HuH-7.5 (cell line): ENCODE data around the gene NUP214.
A peak's percentile ranks its signal among the peaks of the same experiment; 100 is the strongest.
"Not testable (repeated sequence)": the region's sequence is repeated elsewhere in the genome, so short reads cannot be mapped to it uniquely, and the experiment has no call there.

ENCODE experiments used
- DNase-seq: peaks from one replicate; pipeline ENCODE4 v3.0.0; 2011; ENCODE audit warnings: low spot score

The NUP214 gene

GRCh38 chr9:131161585-131161984 is 36.2 kb downstream of the NUP214 start:
- DNase-seq: no peak

GRCh38 chr9:131162886-131163285 is 37.5 kb downstream of the NUP214 start:
- no peak for DNase-seq

GRCh38 chr9:131165523-131165922 is 40.1 kb downstream of the NUP214 start:
- no peak for DNase-seq

DNA sequence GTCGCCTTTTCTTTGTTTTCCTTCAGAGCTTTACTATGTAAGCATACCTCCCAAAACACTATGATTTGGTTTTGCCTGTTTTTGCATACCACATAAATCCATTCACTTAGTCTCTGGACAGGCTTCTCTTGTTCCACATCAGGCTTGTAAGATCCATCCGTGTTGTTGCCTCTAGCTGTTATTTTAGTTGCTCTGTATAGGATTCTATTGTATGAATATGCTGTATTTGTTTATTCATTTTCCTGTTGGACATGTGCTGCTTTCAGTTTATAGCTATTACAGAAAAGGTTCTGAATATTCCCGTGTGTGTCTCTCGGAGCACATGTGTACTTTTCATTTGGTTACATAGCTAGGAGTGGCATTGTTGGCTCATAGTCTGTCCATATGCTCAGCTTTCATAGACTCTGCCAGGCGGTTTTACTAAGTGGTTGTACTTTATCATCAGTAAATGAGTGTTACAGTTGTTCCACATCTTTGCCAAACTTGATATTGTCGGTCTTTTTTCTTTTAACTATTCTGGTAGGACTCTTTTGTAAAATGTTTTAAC is 41.8 kb downstream of the NUP214 start:
- no peak for DNase-seq

- no peak for DNase-seq
These were observed 42.5 kb downstream of the NUP214 start for GRCh38 chr9:131167936-131168335.

- DNase-seq: no peak
These were observed 44.3 kb downstream of the NUP214 start for GRCh38 chr9:131169563-131170240.

DNA sequence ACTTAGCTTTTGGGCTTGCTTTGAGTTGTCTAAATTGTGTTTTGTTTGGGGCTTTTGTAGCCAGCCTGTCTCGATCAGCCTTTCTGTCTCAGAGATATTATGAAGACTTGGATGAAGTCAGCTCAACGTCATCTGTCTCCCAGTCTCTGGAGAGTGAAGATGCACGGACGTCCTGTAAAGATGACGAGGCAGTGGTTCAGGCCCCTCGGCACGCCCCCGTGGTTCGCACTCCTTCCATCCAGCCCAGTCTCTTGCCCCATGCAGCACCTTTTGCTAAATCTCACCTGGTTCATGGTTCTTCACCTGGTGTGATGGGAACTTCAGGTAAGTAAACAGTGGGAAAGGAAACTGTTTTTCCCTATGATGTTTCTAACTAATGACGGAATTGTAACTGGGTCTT is 48.6 kb downstream of the NUP214 start:
- no peak for DNase-seq

- no peak for DNase-seq
These were observed 49.4 kb downstream of the NUP214 start for GRCh38 chr9:131174681-131175239.

GRCh38 chr9:131177898-131178297 is 52.5 kb downstream of the NUP214 start:
- DNase-seq: no peak

DNA sequence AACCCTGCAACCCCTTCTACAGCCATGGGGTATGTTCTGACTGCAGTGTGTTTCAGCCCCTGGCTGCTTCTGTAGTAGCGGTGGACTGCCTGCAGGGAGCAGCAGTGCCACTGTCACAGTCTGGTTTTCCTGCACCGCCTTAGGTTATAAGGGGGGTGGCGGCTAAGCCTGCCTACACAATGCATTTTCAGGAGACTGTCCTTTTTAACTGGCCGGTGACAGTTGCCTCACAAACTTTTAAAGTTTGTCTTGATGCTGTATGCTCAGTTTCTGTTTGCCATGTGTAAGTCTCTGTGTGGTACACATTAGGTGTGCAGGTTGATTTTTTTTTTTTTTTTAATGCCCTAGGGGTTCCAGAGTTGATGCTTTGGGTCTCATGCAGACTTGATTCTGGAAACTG is 53.0 kb downstream of the NUP214 start:
- peak; percentile 75 for DNase-seq

DNA sequence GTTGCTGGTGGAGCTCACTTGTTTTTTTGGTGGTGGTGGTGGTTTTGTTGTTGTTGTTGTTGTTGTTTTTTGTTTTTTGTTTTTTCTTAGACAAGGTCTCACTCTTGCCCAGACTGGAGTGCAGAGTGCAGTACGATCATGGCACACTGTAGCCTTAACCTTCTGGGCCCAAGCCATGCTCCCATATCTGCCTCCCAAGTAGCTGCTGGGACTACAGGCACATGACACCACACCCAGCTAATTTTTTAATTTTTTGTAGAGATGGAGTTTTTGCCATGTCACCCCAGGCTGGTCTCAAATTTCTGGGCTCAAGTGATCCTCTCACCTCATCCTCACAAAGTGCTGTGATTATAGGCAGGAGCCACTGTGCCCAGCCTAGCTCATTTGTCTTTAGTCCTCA is 53.5 kb downstream of the NUP214 start:
- DNase-seq: no peak

GRCh38 chr9:131179561-131180219 is 54.3 kb downstream of the NUP214 start:
- no peak for DNase-seq

DNA sequence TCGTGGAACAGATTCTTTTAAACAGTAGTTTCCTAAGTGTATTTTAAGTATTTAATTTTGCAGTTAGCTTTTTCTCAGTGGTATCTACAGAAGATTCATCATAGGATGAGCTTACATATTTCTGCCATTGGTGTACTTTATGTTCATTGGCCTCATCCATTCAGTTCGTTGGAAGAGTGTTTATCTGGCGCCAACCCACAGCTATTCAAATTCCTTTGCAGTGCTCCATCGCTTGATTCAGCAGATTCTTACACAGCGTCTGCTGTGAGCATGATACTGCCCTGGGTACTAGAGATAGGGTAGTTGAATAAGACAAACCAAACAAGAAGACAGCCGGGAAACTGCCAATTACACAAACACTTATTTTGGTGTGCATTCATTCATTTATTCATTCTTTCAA is 55.1 kb downstream of the NUP214 start:
- no peak for DNase-seq

- DNase-seq: no peak
These were observed 55.8 kb downstream of the NUP214 start for GRCh38 chr9:131181091-131181681.

DNA sequence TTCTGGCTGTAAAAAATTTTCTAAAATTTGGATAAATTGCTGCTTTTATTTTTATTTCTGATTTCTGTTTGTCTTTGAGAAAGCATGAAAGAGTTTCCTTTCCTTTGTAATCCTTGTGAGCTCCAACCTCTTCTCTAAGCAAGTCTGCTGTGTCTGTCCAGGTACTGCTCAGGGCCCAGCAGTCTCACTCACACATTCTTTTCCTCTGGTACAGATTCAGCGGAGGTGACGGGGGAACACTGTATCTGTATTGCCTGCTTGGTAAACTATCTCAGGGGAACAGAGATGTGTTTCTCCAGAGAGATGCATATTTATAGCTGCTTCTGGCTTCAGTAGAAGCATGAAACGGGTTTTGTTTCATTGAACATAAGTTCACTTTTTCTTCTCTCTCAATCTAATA is 60.5 kb downstream of the NUP214 start:
- DNase-seq: no peak

- DNase-seq: no peak
These were observed 61.2 kb downstream of the NUP214 start for GRCh38 chr9:131186622-131187021.

DNA sequence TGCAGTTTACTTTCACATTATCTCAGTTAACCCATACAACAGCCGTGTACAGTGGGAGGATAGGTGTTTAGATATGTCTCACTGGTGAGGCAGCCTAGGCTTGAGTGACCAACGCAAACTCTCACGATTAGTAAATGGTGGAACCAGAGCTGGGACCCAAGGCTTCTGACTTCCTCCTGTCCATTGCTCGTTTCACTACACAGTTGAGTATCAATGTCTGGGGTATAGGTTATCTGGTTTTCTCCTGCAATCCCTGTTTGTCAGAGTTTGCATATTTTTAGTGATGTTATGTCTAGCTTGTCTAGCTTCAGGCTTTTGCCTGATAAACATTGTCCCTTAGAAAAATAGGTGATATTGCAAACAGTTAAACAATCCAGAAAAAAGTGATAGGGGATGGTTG is 62.6 kb downstream of the NUP214 start:
- no peak for DNase-seq

DNA sequence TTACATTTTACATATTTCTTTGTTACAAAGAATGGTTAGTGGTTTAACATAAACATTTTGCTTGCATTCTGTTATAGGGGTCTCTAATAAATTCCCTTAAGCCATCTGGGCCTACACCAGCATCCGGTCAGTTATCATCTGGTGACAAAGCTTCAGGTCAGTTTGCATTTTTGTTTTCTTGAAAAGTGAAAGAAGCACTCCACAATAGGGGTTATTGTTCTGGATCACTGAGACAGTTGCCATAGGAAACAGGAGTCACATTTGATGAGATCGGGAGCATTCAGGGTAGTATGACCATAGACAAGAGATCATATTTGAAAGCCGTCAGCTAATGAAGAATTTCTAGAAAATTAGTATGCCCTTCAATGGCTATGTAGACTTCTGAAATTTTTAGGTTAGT is 63.6 kb downstream of the NUP214 start:
- no peak for DNase-seq

GRCh38 chr9:131190191-131190590 is 64.8 kb downstream of the NUP214 start:
- DNase-seq: no peak

DNA sequence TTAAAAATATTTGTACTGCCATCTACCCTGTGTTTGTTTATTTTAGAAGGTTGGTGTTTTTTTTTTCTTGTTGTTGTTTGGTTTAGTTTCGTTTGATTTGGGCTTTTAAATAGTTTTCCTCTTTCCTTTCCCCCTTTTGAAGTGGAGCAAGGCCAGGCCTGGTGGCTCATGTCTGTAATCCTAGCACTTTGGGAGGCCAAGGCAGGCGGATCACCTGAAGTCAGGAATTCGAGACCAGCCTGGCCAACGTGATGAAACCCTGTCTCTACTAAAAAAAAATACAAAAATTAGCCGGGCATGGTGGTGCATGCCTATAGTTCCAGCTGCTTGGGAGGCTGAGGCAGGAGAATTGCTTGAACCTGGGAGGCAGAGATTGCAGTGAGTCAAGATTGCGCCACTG is 65.6 kb downstream of the NUP214 start:
- DNase-seq: not testable (repeated sequence)

GRCh38 chr9:131191857-131192256 is 66.5 kb downstream of the NUP214 start:
- DNase-seq: no peak

GRCh38 chr9:131193051-131193450 is 67.7 kb downstream of the NUP214 start:
- no peak for DNase-seq

- no peak for DNase-seq
These were observed 69.4 kb downstream of the NUP214 start for GRCh38 chr9:131194762-131195161.
